ENCODE measurements around the gene MTA1. TPM values are rescaled to one million over a fixed set of nuclear protein-coding genes. Genes with fewer than 3 reads are reported as not detected.

Gene MTA1
- total and polyA plus RNA-seq, 2 experiments from 2014 or later = 110 to 208 TPM

DNA sequence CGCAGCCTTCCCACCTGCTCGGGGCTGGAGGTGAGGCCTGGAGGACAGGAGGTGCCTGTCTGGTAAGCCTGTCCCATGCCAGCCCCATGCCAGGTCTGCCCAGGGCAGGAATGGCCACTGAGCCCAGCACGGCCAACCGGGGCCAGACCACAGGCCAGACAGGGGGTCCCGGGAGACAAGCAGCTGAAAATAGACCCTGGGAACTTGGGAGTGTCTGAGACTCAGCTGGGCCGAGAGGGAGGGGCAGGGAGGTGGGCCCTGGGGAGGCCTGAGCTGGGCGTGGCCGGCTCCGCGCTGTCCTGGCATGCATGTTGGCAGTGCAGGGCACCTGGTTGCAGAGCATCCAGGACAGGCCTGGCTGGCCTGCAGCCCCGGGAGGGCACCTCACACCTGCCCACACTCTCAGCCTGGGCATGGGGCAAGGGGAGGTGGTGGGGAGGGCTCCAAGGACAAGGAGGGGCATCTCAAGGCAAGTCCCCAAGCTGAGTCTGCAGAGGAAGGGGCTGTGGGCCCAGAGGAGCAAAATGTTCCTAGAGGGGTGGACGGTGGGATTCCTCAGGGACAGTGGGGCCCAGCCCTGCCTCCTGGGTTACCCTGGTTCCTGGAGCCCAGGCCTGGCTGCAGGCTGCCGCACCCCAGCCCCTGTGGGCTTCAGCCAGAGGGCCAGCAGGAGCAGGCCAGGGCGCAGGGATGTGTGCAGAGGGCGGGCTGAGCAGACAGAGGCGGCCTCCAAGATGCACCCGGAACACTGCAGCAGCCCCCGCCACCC lies 63.9 kb downstream of the MTA1 start:
- peaks cover 10% of the 10 kb centered on the region for H3K27me3 ChIP-seq
- peaks cover 8% of the 10 kb centered on the region for H3K36me3 ChIP-seq
- H3K4me3 ChIP-seq = no peak overlapping the region
- peaks cover 61% of the 10 kb centered on the region for H3K4me1 ChIP-seq (ENCODE audit: low read depth)
- H3K9me3 ChIP-seq (ENCODE audit: low read depth) = no peaks in the 10 kb centered on the region
- H3K27ac ChIP-seq = peak overlapping the region; percentile 63
- DNase-seq (ENCODE audit: low read depth in 1 of 2, low spot score in 1 of 2) = no peak
- TF ChIP-seq, protein P1, sequence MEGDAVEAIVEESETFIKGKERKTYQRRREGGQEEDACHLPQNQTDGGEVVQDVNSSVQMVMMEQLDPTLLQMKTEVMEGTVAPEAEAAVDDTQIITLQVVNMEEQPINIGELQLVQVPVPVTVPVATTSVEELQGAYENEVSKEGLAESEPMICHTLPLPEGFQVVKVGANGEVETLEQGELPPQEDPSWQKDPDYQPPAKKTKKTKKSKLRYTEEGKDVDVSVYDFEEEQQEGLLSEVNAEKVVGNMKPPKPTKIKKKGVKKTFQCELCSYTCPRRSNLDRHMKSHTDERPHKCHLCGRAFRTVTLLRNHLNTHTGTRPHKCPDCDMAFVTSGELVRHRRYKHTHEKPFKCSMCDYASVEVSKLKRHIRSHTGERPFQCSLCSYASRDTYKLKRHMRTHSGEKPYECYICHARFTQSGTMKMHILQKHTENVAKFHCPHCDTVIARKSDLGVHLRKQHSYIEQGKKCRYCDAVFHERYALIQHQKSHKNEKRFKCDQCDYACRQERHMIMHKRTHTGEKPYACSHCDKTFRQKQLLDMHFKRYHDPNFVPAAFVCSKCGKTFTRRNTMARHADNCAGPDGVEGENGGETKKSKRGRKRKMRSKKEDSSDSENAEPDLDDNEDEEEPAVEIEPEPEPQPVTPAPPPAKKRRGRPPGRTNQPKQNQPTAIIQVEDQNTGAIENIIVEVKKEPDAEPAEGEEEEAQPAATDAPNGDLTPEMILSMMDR (IDR thresholded peaks at IDR 0.05; ENCODE audit: low read depth, low read length) = no peak

DNA sequence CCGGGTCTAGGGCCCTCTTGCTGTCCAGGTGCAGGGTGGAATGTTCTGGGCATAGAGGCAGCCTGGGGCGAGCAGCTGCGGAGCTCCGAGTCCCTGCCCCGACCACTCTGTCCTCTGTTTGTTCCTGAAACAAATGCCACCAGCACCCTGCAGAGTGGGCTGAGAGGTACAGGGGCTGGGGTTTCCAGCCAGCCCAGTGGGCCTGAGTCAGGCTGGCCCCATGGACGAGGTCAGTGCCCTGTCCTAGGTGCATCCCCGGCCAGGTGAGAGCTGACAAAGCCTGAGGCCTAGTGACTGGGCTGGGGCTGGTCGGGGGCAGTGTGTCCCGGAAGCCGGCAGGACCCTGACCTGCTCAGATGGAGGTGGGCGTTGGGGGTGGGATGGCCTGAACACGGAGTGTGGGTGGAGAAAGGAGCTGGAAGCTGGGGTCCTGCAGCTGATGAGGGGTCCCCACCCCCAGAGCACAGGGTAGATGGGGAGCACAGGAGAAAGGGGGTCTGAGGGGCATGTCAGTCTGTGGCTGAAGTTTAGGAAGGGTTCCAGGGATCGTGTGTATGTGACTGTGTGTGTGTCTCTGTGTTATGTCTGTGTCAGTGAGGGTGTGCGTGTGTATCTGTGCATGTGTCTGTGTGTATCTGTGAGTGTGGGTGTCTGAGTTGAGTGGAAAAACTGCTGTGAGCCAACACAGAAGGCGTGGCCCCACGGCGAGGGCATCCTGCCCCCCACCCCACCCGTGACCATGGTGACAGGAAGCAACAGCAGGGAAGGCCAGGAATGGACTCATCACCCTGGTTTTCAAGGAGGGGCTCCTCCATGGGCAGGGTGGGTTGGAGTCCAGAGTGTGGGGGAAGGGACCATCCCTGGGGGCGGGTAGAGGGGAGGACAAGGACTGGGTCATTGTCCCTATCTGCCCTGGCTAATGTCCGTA lies 64.7 kb downstream of the MTA1 start:
- H3K4me1 ChIP-seq (ENCODE audit: low read depth) = peaks cover 62% of the 10 kb centered on the region
- TF ChIP-seq, protein P1 (IDR thresholded peaks at IDR 0.05; ENCODE audit: low read depth, low read length) = no peak

GRCh38 chr14:105484997-105485393 lies 65.4 kb downstream of the MTA1 start:
- Histone ChIP-seq H3K27me3 (no peaks in the 10 kb centered on the region), H3K36me3 (no peaks in the 10 kb centered on the region), H3K4me1 (ENCODE audit: low read depth) (peaks cover 63% of the 10 kb centered on the region), H3K27ac (peak overlapping the region; percentile 53), H3K9me3 (ENCODE audit: low read depth) (no peaks in the 10 kb centered on the region), H3K4me3 (no peak overlapping the region)
- DNase-seq (ENCODE audit: low read depth in 1 of 2, low spot score in 1 of 2) = no peak
- TF ChIP-seq, protein P1 (IDR thresholded peaks at IDR 0.05; ENCODE audit: low read depth, low read length) = no peak

More for the DNA sequence above, 64.7 kb downstream of the MTA1 start:
- DNase-seq (ENCODE audit: low read depth in 1 of 2, low spot score in 1 of 2) = peak in 1 of 2 donors; percentile 19
- no peak overlapping the region for H3K4me3 ChIP-seq
- peaks cover 3% of the 10 kb centered on the region for H3K36me3 ChIP-seq
- H3K27me3 ChIP-seq = peaks cover 2% of the 10 kb centered on the region
- peak overlapping the region; percentile 1 for H3K27ac ChIP-seq
- H3K9me3 ChIP-seq (ENCODE audit: low read depth) = no peaks in the 10 kb centered on the region

DNA sequence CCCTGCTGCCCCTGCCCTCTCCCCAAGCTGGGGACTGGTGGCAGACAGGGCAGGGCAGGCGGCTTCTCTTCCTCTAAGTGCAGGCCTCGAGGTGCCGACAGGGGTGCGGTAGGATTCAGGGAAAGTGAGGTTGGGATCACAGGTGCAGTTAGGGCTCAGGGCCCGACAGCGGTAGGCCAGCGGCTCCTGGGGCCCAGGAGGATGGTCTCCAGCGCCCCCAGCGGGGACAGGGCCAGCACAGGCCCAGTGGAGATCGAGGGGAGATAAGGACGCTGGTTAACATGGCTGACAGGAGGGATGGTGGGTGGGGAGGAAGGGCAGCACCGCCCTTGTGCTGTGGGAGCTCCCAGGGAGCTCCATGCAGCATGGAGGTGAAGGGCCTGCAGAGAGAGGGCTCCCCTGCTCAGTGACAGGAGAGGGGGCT lies 66.1 kb downstream of the MTA1 start:
- Histone ChIP-seq H3K27ac (peak overlapping the region; percentile 53), H3K9me3 (ENCODE audit: low read depth) (no peaks in the 10 kb centered on the region), H3K4me1 (ENCODE audit: low read depth) (peaks cover 63% of the 10 kb centered on the region), H3K27me3 (no peaks in the 10 kb centered on the region), H3K36me3 (no peaks in the 10 kb centered on the region), H3K4me3 (no peak overlapping the region)
- peak; percentile 21 to 71 for DNase-seq (ENCODE audit: low read depth in 1 of 2, low spot score in 1 of 2)
- TF ChIP-seq, protein P1 (IDR thresholded peaks at IDR 0.05; ENCODE audit: low read depth, low read length) = peak; percentile 17

DNA sequence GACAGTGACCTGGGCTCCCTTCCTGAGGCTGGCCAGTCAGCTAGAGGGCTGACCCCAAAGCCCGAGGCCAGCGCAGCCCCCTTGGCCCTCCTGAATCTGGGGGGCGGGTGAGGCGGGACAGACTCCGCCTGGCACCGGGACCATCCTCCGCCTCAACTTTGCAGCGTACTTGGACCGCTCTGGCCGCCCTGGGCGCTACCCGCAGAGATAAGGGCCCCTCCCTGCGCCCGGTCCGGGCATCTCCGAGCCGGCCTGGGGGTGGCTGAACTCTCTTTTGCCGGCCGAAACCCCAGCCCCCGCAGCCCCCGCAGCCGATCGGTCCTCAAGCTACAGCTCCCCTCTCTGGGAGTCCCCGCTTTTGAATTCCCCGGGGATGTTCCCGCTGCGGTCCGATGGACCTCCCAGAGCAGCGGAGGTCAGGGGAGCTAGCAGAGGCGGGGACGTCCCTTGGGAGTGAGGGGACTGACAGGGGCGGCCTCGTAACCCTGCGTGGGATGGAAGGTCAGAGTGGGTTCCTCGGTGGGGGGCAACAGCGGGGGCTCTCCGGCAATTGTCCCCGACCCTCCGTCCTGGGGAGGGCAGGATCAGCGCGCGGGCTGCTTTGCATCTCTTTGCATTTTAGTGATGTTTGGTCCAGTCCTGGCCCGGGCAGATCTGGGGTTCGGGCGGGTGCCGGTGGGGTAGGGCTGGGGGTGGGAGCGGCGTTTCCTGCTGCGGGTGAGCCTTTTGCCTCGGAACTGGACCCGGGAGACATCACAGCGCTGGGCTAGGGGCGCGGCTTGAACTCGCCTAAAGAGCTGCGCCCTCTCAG lies 66.7 kb downstream of the MTA1 start, which contains the start of gene CRIP1:
TSS of gene CRIP1 (plus strand) at position 724 of the 811 bp plus-strand sequence. CDS start 374 bp downstream, outside the sequence.
- H3K27me3 ChIP-seq = no peaks in the 10 kb centered on the region
- H3K4me3 ChIP-seq = peak within 1 kb of the TSS; percentile 26
- peak within 1 kb of the TSS; percentile 92 for H3K27ac ChIP-seq
- H3K9me3 ChIP-seq (ENCODE audit: low read depth) = no peaks in the 10 kb centered on the region
- TF ChIP-seq, protein P1 (IDR thresholded peaks at IDR 0.05; ENCODE audit: low read depth, low read length) = no peak
- no peaks in the 10 kb centered on the region for H3K36me3 ChIP-seq
- no peak for DNase-seq (ENCODE audit: low read depth in 1 of 2, low spot score in 1 of 2)
- H3K4me1 ChIP-seq (ENCODE audit: low read depth) = peaks cover 58% of the 10 kb centered on the region

Data from cardiac muscle cell (in vitro differentiated cells and primary cell).